Daoy (cell line): ENCODE results near the gene PLXDC1. TPM values are rescaled to one million over a fixed set of nuclear protein-coding genes. Genes with fewer than 3 reads are reported as not detected.

Source experiments
- DNase-seq: peaks from one replicate; pipeline ENCODE4 v3.0.0-alpha.2; 2015; ENCODE audit warnings: low read depth
- total RNA-seq: library from RNA; depleted of rRNA; stranded (reverse); fragments of >200 nt; shearing (Covaris generic); gene quantifications from 2 replicates; pipeline ENCODE4 v1.2.3, GENCODE V29; 2014; rRNA removed

PLXDC1 gene
- total RNA-seq, 1 experiment from 2014 or later, result 0.11 TPM

DNA sequence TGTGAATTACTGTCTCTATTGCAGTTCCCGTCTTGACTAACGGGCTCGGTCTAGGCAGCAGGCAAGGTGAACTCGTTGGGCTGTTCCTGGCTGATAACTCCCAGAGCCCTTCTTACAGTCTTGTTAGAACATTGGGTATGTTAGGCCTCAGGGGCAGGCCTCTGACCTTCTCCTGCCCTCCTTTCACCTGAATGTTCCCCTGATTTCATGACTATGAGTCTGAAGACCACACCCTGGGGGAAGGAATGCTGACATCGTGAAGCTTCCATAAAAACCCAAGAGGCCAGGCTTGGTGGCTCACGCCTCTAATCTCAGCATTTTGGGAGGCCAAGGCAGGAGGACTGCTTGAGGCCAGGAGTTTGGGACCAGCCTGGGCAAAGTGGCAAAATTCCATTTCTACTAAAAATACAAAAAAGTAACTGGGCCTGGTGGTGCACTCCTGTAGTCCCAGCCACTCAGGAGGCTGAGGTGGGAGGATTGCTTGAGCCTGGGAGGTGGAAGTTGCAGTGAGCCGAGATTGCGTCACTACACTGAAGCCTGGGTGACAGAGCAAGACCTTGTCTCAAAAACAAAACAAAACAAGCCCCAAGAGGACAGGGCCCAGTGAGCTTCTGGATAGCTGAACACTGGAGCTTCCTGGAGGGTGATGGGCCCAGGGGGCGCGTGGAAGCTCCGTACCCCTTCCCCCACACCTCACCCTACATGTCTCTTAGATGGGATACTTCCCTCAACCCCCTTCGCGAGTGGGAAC is 136.5 kb downstream of the PLXDC1 start:
- DNase-seq, result no peak

DNA sequence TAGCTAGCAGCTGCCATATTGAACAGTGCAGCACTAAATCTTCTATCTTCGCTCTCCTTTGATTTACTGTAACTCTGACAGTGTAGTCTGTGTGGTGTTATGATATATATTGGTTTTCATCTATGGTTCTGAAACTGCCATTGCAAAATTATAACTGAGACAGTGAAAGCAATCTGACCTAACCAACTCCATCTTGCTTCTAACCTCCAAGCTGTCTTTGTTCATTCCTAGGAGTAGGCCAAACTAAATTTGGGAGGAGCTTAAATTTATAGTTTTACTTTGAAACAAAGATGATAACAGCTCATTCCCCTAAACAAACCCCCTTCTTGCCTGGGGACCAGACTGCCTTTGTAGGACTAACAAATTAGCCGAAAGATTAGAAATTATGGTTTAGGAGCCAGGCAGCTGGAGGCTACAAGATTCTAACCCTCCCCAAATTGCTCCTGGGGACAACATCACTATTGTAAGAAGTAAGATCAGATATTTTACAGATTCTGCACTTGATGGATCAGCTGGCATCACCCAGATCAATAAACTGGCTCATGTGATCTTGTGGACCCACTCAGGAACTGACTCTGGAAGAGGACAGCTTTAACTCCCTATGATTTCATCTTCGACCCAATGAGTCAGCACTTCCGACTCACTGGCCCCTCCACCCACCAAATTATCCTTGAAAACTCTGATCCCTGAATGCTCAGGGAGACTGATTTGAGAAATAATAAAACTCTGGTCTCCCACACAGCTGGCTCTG is 137.2 kb downstream of the PLXDC1 start:
- peak; percentile 50 for DNase-seq

Other genes starting within 250 kb of the PLXDC1 start
- not detected in 2 replicates for gene FBXO47, start 184.2 kb downstream of the PLXDC1 start, total RNA-seq
- gene ARL5C, start 14.5 kb upstream of the PLXDC1 start, total RNA-seq, result not detected in 2 replicates
- 0.89 and 1.0 TPM in 2 replicates for gene CACNB1, start 46.0 kb upstream of the PLXDC1 start, total RNA-seq
- gene RPL19, start 48.6 kb upstream of the PLXDC1 start, total RNA-seq, result 2,153 and 2,499 TPM in 2 replicates
- gene STAC2, start 74.3 kb upstream of the PLXDC1 start, total RNA-seq, result 0.06 TPM in 1 of 2 replicates, not detected in the other
- 2.1 and 8.2 TPM in 2 replicates for gene FBXL20, start 250.0 kb upstream of the PLXDC1 start, total RNA-seq